GM23338 (cell line): Measurements from ENCODE around the gene USH1G. TPM values are rescaled to one million over a fixed set of nuclear protein-coding genes. Genes with fewer than 3 reads are reported as not detected.
A peak's percentile ranks its signal among the peaks of the same experiment; 100 is the strongest.

ENCODE experiments used
- ATAC-seq: fragments of 200-7000 bp; cut with Tn5 transposase; 3 replicates; pipeline ENCODE4 v1.9.1; 2020
- DNase-seq: peaks from one replicate; pipeline ENCODE4 v3.0.0-alpha.2; 2015; ENCODE audit warnings: low spot score
- H2AFZ ChIP-seq: fragments of 200-600 bp; sonication (generic); 2 replicates; pipeline ENCODE4 v1.8.0; 2016; ENCODE audit warnings: antibody characterized with exemption, mild to moderate bottlenecking, moderate library complexity
- H3F3A ChIP-seq: fragments of 200-600 bp; sonication (generic); replicated peaks from 2 replicates; pipeline ENCODE4 v1.8.0; 2017; ENCODE audit warnings: antibody characterized with exemption, mixed run types, low read depth
- H3K27ac ChIP-seq: fragments of 200-600 bp; sonication (generic); 2 replicates; pipeline ENCODE4 v1.6.1; 2016; ENCODE audit warnings: low read depth
- H3K27me3 ChIP-seq: fragments of 200-600 bp; sonication (generic); 2 replicates; pipeline ENCODE4 v1.8.0; 2016; ENCODE audit warnings: mild to moderate bottlenecking, mixed run types, moderate library complexity; ENCODE audit not compliant: insufficient read depth
- H3K36me3 ChIP-seq: fragments of 200-600 bp; sonication (generic); 2 replicates; pipeline ENCODE4 v1.8.0; 2016; ENCODE audit warnings: mild to moderate bottlenecking; ENCODE audit not compliant: insufficient read depth
- H3K4me1 ChIP-seq: fragments of 200-600 bp; sonication (generic); 2 replicates; pipeline ENCODE4 v1.8.0; 2016; ENCODE audit warnings: mild to moderate bottlenecking, moderate library complexity; ENCODE audit not compliant: insufficient read depth
- H3K4me2 ChIP-seq: fragments of 200-600 bp; sonication (generic); 2 replicates; pipeline ENCODE4 v1.7.1; 2017; ENCODE audit warnings: mixed run types
- H3K4me3 ChIP-seq: fragments of 200-600 bp; sonication (generic); 2 replicates; pipeline ENCODE4 v1.6.1; 2016; ENCODE audit warnings: mixed run types
- H3K79me2 ChIP-seq: fragments of 200-600 bp; sonication (generic); replicated peaks from 2 replicates; pipeline ENCODE4 v1.8.0; 2017; ENCODE audit warnings: mild to moderate bottlenecking; ENCODE audit not compliant: insufficient read depth
- H3K9me2 ChIP-seq: fragments of 200-600 bp; sonication (generic); 2 replicates; pipeline ENCODE4 v1.8.0; 2017; ENCODE audit not compliant: insufficient read depth
- H4K20me1 ChIP-seq: fragments of 200-600 bp; sonication (generic); replicated peaks from 2 replicates; pipeline ENCODE4 v1.8.0; 2017; ENCODE audit warnings: mild to moderate bottlenecking; ENCODE audit not compliant: insufficient read depth
- H3K27ac Mint-ChIP-seq: 2 replicates; pipeline ENCODE4 v1.8.0; 2020; ENCODE audit warnings: inconsistent platforms, mild to moderate bottlenecking, moderate library complexity, mixed read lengths
- H3K27me3 Mint-ChIP-seq: 3 replicates; pipeline ENCODE4 v1.8.0; 2022; ENCODE audit warnings: low read depth, mild to moderate bottlenecking, moderate library complexity, mixed read lengths, inconsistent platforms; ENCODE audit not compliant: insufficient read depth, poor library complexity
- H3K36me3 Mint-ChIP-seq: 3 replicates; pipeline ENCODE4 v1.8.0; 2021; ENCODE audit warnings: low read depth, mild to moderate bottlenecking, inconsistent platforms, moderate library complexity, mixed read lengths
- H3K4me1 Mint-ChIP-seq: 3 replicates; pipeline ENCODE4 v1.8.0; 2020; ENCODE audit warnings: mild to moderate bottlenecking, inconsistent platforms, mixed read lengths
- H3K4me3 Mint-ChIP-seq: 3 replicates; pipeline ENCODE4 v1.8.0; 2021; ENCODE audit warnings: moderate library complexity, mild to moderate bottlenecking, inconsistent platforms, mixed read lengths
- H3K9me3 Mint-ChIP-seq: 3 replicates; pipeline ENCODE4 v1.8.0; 2020; ENCODE audit warnings: moderate library complexity, mild to moderate bottlenecking, inconsistent platforms, mixed read lengths
- ETS1 ChIP-seq: IDR thresholded peaks from 2 replicates; pipeline ENCODE4 v1.6.1; 2016; ENCODE audit warnings: antibody characterized with exemption
- EZH2 ChIP-seq: fragments of 200-600 bp; sonication (generic); IDR thresholded peaks from one replicate; pipeline ENCODE4 v1.8.0; 2017; ENCODE audit warnings: antibody characterized with exemption, mild to moderate bottlenecking, low read depth; ENCODE audit not compliant: unreplicated experiment
- JUNB ChIP-seq: IDR thresholded peaks from one replicate; pipeline ENCODE4 v1.6.1; 2016; ENCODE audit warnings: antibody characterized with exemption; ENCODE audit not compliant: unreplicated experiment
- POLR2AphosphoS5 ChIP-seq: IDR thresholded peaks from 2 replicates; pipeline ENCODE4 v1.6.1; 2016; ENCODE audit warnings: antibody characterized with exemption, low read depth
- STAT1 ChIP-seq: IDR thresholded peaks from one replicate; pipeline ENCODE4 v1.6.1; 2016; ENCODE audit warnings: antibody characterized with exemption; ENCODE audit not compliant: unreplicated experiment
- ZNF331 ChIP-seq: fragments of 250-450 bp; sonication (Bioruptor Pico); IDR thresholded peaks from 2 replicates; pipeline ENCODE4 v1.5.0; 2020; ENCODE audit warnings: low read depth, mild to moderate bottlenecking, moderate library complexity
- ZNF462 ChIP-seq: fragments of 250-450 bp; sonication (Bioruptor Pico); IDR thresholded peaks from 2 replicates; pipeline ENCODE4 v1.5.0; 2020; ENCODE audit warnings: mild to moderate bottlenecking, moderate library complexity
- polyA plus RNA-seq: library from polyadenylated mRNA; unstranded; fragments of >200 nt; fragmentation: Nextera tagmentation; extraction: Ambion mirVana; gene quantifications from 2 replicates; pipeline ENCODE4 v1.2.1, GENCODE V29; 2016
- total RNA-seq: library from RNA; depleted of rRNA; stranded (reverse); fragments of >200 nt; shearing (Covaris generic); gene quantifications from 2 replicates; pipeline ENCODE4 v1.2.3, GENCODE V29; 2014
- TF ChIP-seq, protein P1 (sequence below), 2 experiments: fragments of 200-600 bp in 1 of 2; sonication (generic) in 1 of 2; conservative IDR thresholded peaks; 2 replicates each; pipeline versions ENCODE4 v1.5.1 to v1.6.1; 2016 to 2017; ENCODE audit warnings: antibody characterized with exemption in 2 of 2, low read depth in 2 of 2, mild to moderate bottlenecking in 2 of 2, moderate library complexity in 1 of 2
- TF ChIP-seq, protein P2 (sequence below): IDR thresholded peaks from one replicate; pipeline ENCODE4 v1.6.1; 2018; ENCODE audit warnings: antibody characterized with exemption; ENCODE audit not compliant: unreplicated experiment

The USH1G gene
- total and polyA plus RNA-seq, 2 experiments from 2014 or later: 0.34 to 1.7 TPM

DNA sequence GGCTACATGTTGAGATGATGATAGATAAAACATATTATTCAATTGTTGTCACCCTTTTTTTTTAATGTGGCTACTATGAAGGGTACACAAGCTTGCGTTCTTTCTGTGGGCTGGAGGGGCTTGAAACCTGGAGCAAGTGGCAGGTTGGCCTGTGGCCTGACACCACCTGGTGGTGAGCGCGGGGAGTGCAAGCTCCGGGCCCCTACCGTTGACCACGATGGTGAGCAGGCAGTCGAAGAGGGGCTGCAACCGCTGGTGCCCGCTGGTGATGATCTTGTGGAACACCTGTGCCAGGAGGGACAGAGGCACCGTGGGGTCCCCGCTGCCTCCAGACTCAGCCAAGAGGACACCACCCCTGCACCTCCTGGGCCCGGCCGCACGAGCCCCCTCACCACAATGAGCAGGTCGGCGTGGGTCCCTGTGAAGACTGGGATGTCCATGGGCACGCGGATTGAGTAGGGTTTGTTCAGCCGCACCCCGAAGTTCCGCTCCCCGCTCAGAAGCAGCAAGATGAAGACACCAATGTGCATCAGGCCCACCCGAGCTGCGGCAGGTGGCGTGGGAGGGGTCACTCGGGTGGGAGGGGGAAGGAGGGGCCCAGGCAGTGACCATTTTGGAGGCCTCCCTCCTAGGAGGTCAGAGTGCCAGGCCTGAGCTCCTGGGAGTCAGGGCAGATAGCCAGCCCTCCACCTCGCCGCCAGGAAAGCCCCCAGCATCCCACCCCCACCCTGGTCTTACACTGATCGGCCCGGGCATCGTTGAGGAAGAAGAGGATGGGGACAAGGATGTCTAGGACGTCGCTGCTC, 35.1 kb upstream of the USH1G start:
- H3K27me3 Mint-ChIP-seq: peaks cover 18% of the 10 kb centered on the region
- Histone ChIP-seq H3K36me3 (no peaks in the 10 kb centered on the region), H3F3A (no peaks in the 10 kb centered on the region), H3K4me2 (no peak overlapping the region), H3K4me3 (no peak overlapping the region), H3K4me1 (peaks cover 3% of the 10 kb centered on the region; the same call in 1 of the 2 replicates), H3K27me3 (peaks cover 6% of the 10 kb centered on the region; the same call in 1 of the 2 replicates), H3K79me2 (no peaks in the 10 kb centered on the region), H3K9me2 (no peaks in the 10 kb centered on the region), H3K27ac (no peak overlapping the region), H4K20me1 (no peaks in the 10 kb centered on the region), H2AFZ (no peak overlapping the region)
- no peak overlapping the region; the same call in 2 of the 3 replicates for H3K4me3 Mint-ChIP-seq
- H3K4me1 Mint-ChIP-seq: peaks cover 2% of the 10 kb centered on the region; the same call in 2 of the 3 replicates
- TF ChIP-seq ETS1: no peak
- no peak for TF ChIP-seq ZNF331 (CRISPR knock-in tag)
- TF ChIP-seq POLR2AphosphoS5: no peak
- TF ChIP-seq, protein P1, sequence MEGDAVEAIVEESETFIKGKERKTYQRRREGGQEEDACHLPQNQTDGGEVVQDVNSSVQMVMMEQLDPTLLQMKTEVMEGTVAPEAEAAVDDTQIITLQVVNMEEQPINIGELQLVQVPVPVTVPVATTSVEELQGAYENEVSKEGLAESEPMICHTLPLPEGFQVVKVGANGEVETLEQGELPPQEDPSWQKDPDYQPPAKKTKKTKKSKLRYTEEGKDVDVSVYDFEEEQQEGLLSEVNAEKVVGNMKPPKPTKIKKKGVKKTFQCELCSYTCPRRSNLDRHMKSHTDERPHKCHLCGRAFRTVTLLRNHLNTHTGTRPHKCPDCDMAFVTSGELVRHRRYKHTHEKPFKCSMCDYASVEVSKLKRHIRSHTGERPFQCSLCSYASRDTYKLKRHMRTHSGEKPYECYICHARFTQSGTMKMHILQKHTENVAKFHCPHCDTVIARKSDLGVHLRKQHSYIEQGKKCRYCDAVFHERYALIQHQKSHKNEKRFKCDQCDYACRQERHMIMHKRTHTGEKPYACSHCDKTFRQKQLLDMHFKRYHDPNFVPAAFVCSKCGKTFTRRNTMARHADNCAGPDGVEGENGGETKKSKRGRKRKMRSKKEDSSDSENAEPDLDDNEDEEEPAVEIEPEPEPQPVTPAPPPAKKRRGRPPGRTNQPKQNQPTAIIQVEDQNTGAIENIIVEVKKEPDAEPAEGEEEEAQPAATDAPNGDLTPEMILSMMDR (conservative IDR thresholded peaks at IDR 0.05; ENCODE audit: low read depth in 2 of 2): peak; percentile 87 to 97
- TF ChIP-seq JUNB: no peak
- TF ChIP-seq ZNF462 (CRISPR knock-in tag): no peak
- TF ChIP-seq EZH2: no peak
- TF ChIP-seq, protein P2, sequence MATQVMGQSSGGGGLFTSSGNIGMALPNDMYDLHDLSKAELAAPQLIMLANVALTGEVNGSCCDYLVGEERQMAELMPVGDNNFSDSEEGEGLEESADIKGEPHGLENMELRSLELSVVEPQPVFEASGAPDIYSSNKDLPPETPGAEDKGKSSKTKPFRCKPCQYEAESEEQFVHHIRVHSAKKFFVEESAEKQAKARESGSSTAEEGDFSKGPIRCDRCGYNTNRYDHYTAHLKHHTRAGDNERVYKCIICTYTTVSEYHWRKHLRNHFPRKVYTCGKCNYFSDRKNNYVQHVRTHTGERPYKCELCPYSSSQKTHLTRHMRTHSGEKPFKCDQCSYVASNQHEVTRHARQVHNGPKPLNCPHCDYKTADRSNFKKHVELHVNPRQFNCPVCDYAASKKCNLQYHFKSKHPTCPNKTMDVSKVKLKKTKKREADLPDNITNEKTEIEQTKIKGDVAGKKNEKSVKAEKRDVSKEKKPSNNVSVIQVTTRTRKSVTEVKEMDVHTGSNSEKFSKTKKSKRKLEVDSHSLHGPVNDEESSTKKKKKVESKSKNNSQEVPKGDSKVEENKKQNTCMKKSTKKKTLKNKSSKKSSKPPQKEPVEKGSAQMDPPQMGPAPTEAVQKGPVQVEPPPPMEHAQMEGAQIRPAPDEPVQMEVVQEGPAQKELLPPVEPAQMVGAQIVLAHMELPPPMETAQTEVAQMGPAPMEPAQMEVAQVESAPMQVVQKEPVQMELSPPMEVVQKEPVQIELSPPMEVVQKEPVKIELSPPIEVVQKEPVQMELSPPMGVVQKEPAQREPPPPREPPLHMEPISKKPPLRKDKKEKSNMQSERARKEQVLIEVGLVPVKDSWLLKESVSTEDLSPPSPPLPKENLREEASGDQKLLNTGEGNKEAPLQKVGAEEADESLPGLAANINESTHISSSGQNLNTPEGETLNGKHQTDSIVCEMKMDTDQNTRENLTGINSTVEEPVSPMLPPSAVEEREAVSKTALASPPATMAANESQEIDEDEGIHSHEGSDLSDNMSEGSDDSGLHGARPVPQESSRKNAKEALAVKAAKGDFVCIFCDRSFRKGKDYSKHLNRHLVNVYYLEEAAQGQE: no peak
- TF ChIP-seq STAT1: no peak
- DNase-seq (peak; percentile 87), ATAC-seq (peak; percentile 56)
- no peak overlapping the region for H3K27ac Mint-ChIP-seq
- no peaks in the 10 kb centered on the region for H3K36me3 Mint-ChIP-seq
- no peaks in the 10 kb centered on the region for H3K9me3 Mint-ChIP-seq
